BE2C (cell line): ENCODE data around the gene PLEKHF1.

ENCODE experiments used
- DNase-seq: peaks from one replicate; pipeline ENCODE4 v3.0.0-alpha.2; 2020
- H3K27me3 ChIP-seq: fragments of 250-450 bp; sonication (Bioruptor Pico); 2 replicates; pipeline ENCODE4 v1.5.1; 2020; ENCODE audit warnings: mild to moderate bottlenecking
- H3K36me3 ChIP-seq: fragments of 250-450 bp; sonication (Bioruptor Pico); 2 replicates; pipeline ENCODE4 v1.5.1; 2020; ENCODE audit warnings: mild to moderate bottlenecking
- H3K4me1 ChIP-seq: fragments of 250-450 bp; sonication (Bioruptor Pico); 2 replicates; pipeline ENCODE4 v1.5.1; 2020
- H3K4me3 ChIP-seq: 2 replicates; pipeline ENCODE4 v1.5.1; 2011; ENCODE audit warnings: low read depth, low read length
- H3K9me3 ChIP-seq: fragments of 250-450 bp; sonication (Bioruptor Pico); 2 replicates; pipeline ENCODE4 v1.5.1; 2020
- CTCF ChIP-seq: IDR thresholded peaks from 2 replicates; pipeline ENCODE4 v1.5.1; 2012; ENCODE audit warnings: mild to moderate bottlenecking, low read depth, low read length

The PLEKHF1 gene

DNA sequence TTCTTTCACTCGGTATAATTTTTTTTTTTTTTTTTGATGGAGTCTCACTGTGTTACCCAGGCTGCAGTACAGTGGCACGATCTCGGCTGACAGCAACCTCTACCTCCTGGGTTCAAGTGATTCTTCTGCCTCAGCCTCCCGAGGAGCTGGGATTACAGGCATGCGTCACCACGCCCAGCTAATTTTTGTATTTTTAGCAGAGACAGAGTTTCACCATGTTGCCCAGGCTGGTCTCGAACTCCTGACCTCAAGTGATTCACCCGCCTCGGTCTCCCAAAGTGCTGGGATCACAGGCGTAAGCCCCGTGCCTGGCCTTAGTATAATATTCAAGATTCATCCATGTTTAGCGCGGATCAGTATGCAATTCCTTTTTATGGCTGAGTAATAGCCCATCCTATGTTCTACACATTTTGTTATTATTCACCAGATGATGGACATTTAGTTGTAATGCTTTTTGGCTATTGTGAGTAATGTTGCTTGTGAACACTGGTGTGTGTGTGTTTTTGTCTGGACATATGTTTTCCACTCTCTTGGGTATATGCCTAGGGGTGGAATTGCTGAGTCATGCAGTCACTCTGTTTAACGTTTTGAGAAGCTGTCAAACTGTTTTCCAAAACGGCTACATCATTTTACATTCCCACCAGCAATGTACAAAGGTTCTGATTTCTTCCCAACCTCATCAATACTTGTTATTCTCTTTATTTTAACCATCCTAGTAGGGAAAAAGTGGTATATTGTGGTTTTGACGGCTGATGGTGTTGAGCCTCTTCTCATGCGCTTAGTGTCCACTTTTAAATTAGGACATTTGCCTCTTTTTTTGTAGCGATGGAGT, 22.9 kb downstream of the PLEKHF1 start:
- Histone ChIP-seq H3K4me3 (no peak overlapping the region), H3K36me3 (no peaks in the 10 kb centered on the region), H3K4me1 (no peaks in the 10 kb centered on the region), H3K27me3 (no peaks in the 10 kb centered on the region), H3K9me3 (no peaks in the 10 kb centered on the region; the same call in 1 of the 2 replicates)
- TF ChIP-seq CTCF = no peak
- no peak for DNase-seq

DNA sequence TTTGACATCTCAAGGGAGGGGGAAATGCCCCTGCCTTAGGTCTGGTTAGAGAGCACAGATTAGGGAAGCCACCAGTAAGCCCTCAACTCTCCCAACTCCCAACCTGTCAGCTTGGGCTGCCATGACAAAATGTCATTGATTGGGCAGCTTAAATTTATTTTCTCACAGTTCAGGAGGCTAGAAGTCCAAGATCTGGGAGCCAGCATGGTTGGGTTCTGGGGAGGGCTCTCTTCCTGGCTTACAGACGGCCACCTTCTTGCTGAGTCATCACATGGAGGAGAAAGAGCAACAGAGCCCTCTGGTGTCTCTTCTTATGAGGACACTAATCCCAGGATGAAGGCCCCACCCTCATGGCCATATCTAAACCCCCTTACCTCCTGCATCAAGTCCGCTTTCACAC, 25.6 kb downstream of the PLEKHF1 start:
- no peaks in the 10 kb centered on the region for H3K27me3 ChIP-seq
- H3K36me3 ChIP-seq = no peaks in the 10 kb centered on the region
- H3K4me3 ChIP-seq = no peak overlapping the region
- no peaks in the 10 kb centered on the region; the same call in 1 of the 2 replicates for H3K9me3 ChIP-seq
- no peaks in the 10 kb centered on the region for H3K4me1 ChIP-seq
- peak; percentile 37 for DNase-seq
- TF ChIP-seq CTCF = peak; percentile 54

- no peaks in the 10 kb centered on the region; the same call in 1 of the 2 replicates for H3K9me3 ChIP-seq
- H3K27me3 ChIP-seq = no peaks in the 10 kb centered on the region
- H3K4me1 ChIP-seq = no peaks in the 10 kb centered on the region
- no peak overlapping the region for H3K4me3 ChIP-seq
- no peak for DNase-seq
- TF ChIP-seq CTCF = no peak
- H3K36me3 ChIP-seq = no peaks in the 10 kb centered on the region
Observed at GRCh38 chr19:29694161-29694560, 28.9 kb downstream of the PLEKHF1 start.

DNA sequence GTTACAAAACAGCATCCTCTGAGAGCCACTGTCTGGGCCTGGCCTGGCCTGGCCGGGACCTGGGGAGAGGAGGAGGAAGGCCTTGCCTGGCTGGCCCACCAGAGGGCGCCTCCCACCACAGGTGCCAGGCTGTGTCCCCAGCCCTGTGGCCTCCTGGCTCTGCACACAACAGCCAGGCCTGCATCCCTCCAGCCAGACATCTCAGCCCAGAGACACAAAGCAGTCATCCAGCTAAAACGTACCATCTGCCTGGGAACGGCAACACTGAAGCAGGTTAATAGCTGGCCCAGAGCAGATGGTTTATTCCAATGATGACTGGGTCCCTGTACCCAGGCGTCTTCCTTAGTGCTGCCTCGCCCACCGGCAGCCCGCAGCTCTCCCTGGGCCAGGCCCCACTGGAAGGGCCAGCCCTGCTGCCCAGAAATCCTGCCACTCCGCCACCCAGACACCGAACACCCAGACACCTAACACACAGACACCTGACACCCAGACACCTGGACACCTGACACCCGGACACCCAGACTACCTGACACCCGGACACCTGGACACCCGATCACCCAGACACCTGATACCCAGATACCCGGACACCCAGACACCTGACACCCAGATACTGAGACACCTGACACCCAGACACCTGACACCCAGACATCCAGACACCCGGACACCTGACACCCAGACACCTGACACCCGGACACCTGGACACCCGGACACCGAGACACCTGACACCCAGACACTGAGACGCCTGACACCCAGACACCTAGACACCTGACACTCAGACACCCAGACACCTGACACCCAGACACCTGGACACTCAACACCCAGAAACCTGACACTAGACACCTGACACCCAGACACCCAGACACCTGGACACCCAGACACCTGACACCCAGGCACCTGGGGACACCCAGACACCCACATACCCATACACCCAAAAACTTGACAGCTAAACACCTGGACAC, 29.7 kb downstream of the PLEKHF1 start:
- DNase-seq = peak; percentile 89
- TF ChIP-seq CTCF = peak; percentile 90
- Histone ChIP-seq H3K9me3 (no peaks in the 10 kb centered on the region; the same call in 1 of the 2 replicates), H3K4me3 (no peak overlapping the region), H3K27me3 (no peaks in the 10 kb centered on the region), H3K4me1 (no peaks in the 10 kb centered on the region), H3K36me3 (no peaks in the 10 kb centered on the region)

GRCh38 chr19:29695765-29696564, 30.7 kb downstream of the PLEKHF1 start:
- no peaks in the 10 kb centered on the region; the same call in 1 of the 2 replicates for H3K9me3 ChIP-seq
- H3K4me1 ChIP-seq = no peaks in the 10 kb centered on the region
- no peak for DNase-seq
- no peak overlapping the region for H3K4me3 ChIP-seq
- no peak for TF ChIP-seq CTCF
- no peaks in the 10 kb centered on the region for H3K27me3 ChIP-seq
- H3K36me3 ChIP-seq = no peaks in the 10 kb centered on the region
